Calu3 (cell line): ENCODE data around the gene OR7G2. TPM values are rescaled to one million over a fixed set of nuclear protein-coding genes. Genes with fewer than 3 reads are reported as not detected.

Experiments used
- Bru-seq: library from RNA; stranded (reverse); fragments of 400-500 nt; gene quantifications from one replicate; lab custom pipeline; 2021; lab: Mats Ljungman, UMichigan
- BruChase-seq, 2 experiments: library from RNA; stranded (reverse); fragments of 400-500 nt; gene quantifications; one replicate each; lab custom pipeline; 2021; lab: Mats Ljungman, UMichigan
- BruUV-seq: library from RNA; stranded (reverse); fragments of 400-500 nt; replicated peaks from 2 replicates; lab custom pipeline; 2021; lab: Mats Ljungman, UMichigan
- CTCF ChIA-PET: fragments of 300-600 bp; sonication (Branson Sonifier 250); formaldehyde crosslinking; loops from one replicate; lab custom pipeline; 2022; ENCODE audit warnings: antibody characterized with exemption; lab: Charles Lee
- DNase-seq: peaks from one replicate; pipeline ENCODE4 v3.0.0; 2022
- H3K27ac Mint-ChIP-seq: one replicate; pipeline ENCODE4 v1.8.0; 2022; ENCODE audit warnings: mixed read lengths; ENCODE audit not compliant: unreplicated experiment
- H3K27me3 Mint-ChIP-seq: one replicate; pipeline ENCODE4 v1.8.0; 2022; ENCODE audit warnings: mixed read lengths; ENCODE audit not compliant: unreplicated experiment
- H3K36me3 Mint-ChIP-seq: one replicate; pipeline ENCODE4 v1.8.0; 2022; ENCODE audit warnings: mild to moderate bottlenecking, moderate library complexity, mixed read lengths; ENCODE audit not compliant: insufficient read depth, unreplicated experiment
- H3K4me1 Mint-ChIP-seq: one replicate; pipeline ENCODE4 v1.8.0; 2022; ENCODE audit warnings: mild to moderate bottlenecking, low read depth, mixed read lengths; ENCODE audit not compliant: unreplicated experiment
- H3K4me3 Mint-ChIP-seq: one replicate; pipeline ENCODE4 v1.8.0; 2022; ENCODE audit warnings: mild to moderate bottlenecking, low read depth, moderate library complexity, mixed read lengths; ENCODE audit not compliant: unreplicated experiment
- H3K9me3 Mint-ChIP-seq: one replicate; pipeline ENCODE4 v1.8.0; 2022; ENCODE audit warnings: low read depth, mixed read lengths; ENCODE audit not compliant: unreplicated experiment
- intact Hi-C: fragments of 100-400 bp; cut with micrococcal nuclease; formaldehyde crosslinking; loops from one replicate; pipeline ENCODE4 v1.10.0; 2022; ENCODE audit not compliant: unreplicated experiment
- long read RNA-seq: library from polyadenylated mRNA; stranded (forward); transcript quantifications from one replicate; pipeline ENCODE4 v2.0.0, GENCODE V29; 2022
- total RNA-seq: library from RNA; stranded (reverse); gene quantifications from 2 replicates; pipeline ENCODE4 v1.2.3, GENCODE V29; 2022
- TF ChIP-seq, protein P1 (sequence below): fragments of 200-600 bp; IDR thresholded peaks from one replicate; pipeline ENCODE4 v1.8.0; 2022; ENCODE audit warnings: antibody characterized with exemption; ENCODE audit not compliant: unreplicated experiment

The OR7G2 gene
- not detected in 2 replicates for total RNA-seq
- Bru-seq, nascent RNA: not detected
- percentile 12 among the genes with signal in this experiment for BruChase-seq, experiment 1, labeled RNA remaining after a 6-hour chase
- not detected for BruChase-seq, experiment 2, labeled RNA remaining after a 2-hour chase
- long read RNA-seq: 0 reads

GRCh38 chr19:9107375-9107774, at the start of gene OR7G2:
Gene OR7G2, minus strand, starts transcription at chr19:9107475. Its CDS starts 4,232 bp downstream, at chr19:9103243.
- BruUV-seq: no TSS peak
- no peak for DNase-seq
- intact Hi-C loops: no loop called here
- H3K4me1 Mint-ChIP-seq: peaks cover 9% of the 10 kb centered on the region
- H3K4me3 Mint-ChIP-seq: no peak within 1 kb of the TSS
- H3K27ac Mint-ChIP-seq: no peak within 1 kb of the TSS
- peaks cover 5% of the 10 kb centered on the region for H3K36me3 Mint-ChIP-seq
- CTCF ChIA-PET: no interaction called here
- H3K27me3 Mint-ChIP-seq: no peaks in the 10 kb centered on the region
- peaks cover 10% of the 10 kb centered on the region for H3K9me3 Mint-ChIP-seq
- TF ChIP-seq, protein P1, sequence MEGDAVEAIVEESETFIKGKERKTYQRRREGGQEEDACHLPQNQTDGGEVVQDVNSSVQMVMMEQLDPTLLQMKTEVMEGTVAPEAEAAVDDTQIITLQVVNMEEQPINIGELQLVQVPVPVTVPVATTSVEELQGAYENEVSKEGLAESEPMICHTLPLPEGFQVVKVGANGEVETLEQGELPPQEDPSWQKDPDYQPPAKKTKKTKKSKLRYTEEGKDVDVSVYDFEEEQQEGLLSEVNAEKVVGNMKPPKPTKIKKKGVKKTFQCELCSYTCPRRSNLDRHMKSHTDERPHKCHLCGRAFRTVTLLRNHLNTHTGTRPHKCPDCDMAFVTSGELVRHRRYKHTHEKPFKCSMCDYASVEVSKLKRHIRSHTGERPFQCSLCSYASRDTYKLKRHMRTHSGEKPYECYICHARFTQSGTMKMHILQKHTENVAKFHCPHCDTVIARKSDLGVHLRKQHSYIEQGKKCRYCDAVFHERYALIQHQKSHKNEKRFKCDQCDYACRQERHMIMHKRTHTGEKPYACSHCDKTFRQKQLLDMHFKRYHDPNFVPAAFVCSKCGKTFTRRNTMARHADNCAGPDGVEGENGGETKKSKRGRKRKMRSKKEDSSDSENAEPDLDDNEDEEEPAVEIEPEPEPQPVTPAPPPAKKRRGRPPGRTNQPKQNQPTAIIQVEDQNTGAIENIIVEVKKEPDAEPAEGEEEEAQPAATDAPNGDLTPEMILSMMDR: no peak

GRCh38 chr19:9156304-9156703, 49.0 kb upstream of the OR7G2 start:
- no peak for DNase-seq
- TF ChIP-seq, protein P1: no peak
- Mint-ChIP-seq H3K27me3 (no peaks in the 10 kb centered on the region), H3K4me1 (no peaks in the 10 kb centered on the region), H3K9me3 (peaks cover 15% of the 10 kb centered on the region), H3K27ac (no peak overlapping the region), H3K36me3 (peaks cover 76% of the 10 kb centered on the region), H3K4me3 (no peak overlapping the region)
- BruUV-seq: no TSS peak
- intact Hi-C loops: no loop called here
- CTCF ChIA-PET: no interaction called here

GRCh38 chr19:9155591-9155990, 48.3 kb upstream of the OR7G2 start:
- no TSS peak for BruUV-seq
- Mint-ChIP-seq H3K27ac (no peak overlapping the region), H3K27me3 (no peaks in the 10 kb centered on the region), H3K9me3 (peaks cover 21% of the 10 kb centered on the region), H3K4me3 (no peak overlapping the region), H3K36me3 (peaks cover 69% of the 10 kb centered on the region), H3K4me1 (no peaks in the 10 kb centered on the region)
- CTCF ChIA-PET: no interaction called here
- no peak for DNase-seq
- intact Hi-C loops: no loop called here
- TF ChIP-seq, protein P1: no peak

GRCh38 chr19:9151367-9151766, 44.1 kb upstream of the OR7G2 start:
- Mint-ChIP-seq H3K9me3 (peaks cover 39% of the 10 kb centered on the region), H3K27ac (no peak overlapping the region), H3K4me1 (peaks cover 16% of the 10 kb centered on the region), H3K27me3 (no peaks in the 10 kb centered on the region), H3K4me3 (no peak overlapping the region), H3K36me3 (peaks cover 59% of the 10 kb centered on the region)
- intact Hi-C loops: no loop called here
- DNase-seq: no peak
- TF ChIP-seq, protein P1: no peak
- CTCF ChIA-PET: no interaction called here
- no TSS peak for BruUV-seq
